ENCODE results near the gene INPP5F. TPM values are rescaled to one million over a fixed set of nuclear protein-coding genes. Genes with fewer than 3 reads are reported as not detected.

The INPP5F gene
- total and polyA plus RNA-seq, 10 of the 15 experiments (the other 5 are each of a cell fraction or from before 2014, with no cell fraction given): 6.0 to 49.3 (median 34.3) TPM

DNA sequence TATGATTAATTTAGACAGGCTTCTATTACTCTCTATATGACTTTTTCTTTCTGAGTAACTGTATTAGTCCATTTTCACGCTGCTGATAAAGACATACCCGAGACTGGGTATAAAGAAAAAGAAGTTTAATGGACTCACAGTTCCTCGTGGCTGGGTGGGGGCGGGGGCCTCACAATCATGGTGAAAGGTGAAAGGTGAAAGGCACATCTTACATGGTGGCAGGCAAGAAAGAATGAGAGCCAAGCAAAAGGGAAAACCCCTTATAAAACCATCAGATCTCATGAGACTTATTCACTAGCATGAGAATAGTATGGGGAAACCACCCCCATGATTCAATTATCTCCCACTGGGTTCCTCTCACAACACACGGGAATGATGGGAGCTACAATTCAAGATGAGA lies 18.5 kb upstream of the INPP5F start (continued):
- peak; percentile 15; the same call in 1 of the 2 replicates for TF ChIP-seq MEF2A (IDR thresholded peaks at IDR 0.05; ENCODE audit: insufficient read depth, low read depth, low read length)
- TF ChIP-seq BCL3 (IDR thresholded peaks at IDR 0.05; ENCODE audit: borderline replicate concordance, insufficient read depth, low read depth, low read length, poor library complexity, severe bottlenecking): peak; percentile 89
- TF ChIP-seq MTA2 (IDR thresholded peaks at IDR 0.05; ENCODE audit: low read depth): peak; percentile 73; the same call in 1 of the 2 replicates
- TF ChIP-seq SMAD1 (IDR thresholded peaks at IDR 0.05; ENCODE audit: low read depth, partially characterized antibody): peak; percentile 71
- peak; percentile 90 for TF ChIP-seq JUNB (IDR thresholded peaks at IDR 0.05)
- peak; percentile 65 to 79; a peak in 3 of 4 replicates for TF ChIP-seq IKZF2 (IDR thresholded peaks at IDR 0.05)
- TF ChIP-seq ETV6 (conservative IDR thresholded peaks at IDR 0.05 in 1 of 2, IDR thresholded peaks at IDR 0.05 in 1 of 2; ENCODE audit: borderline replicate concordance in 1 of 2, low read depth in 1 of 2): peak in 1 of 2 experiments; percentile 51; a peak in 1 of 4 replicates
- TF ChIP-seq ATF7 (IDR thresholded peaks at IDR 0.05; ENCODE audit: low read depth): 0 out of 2 replicates have a peak, but pooled peaks have one; percentile 48
- 0 out of 2 replicates have a peak, but pooled peaks have one; percentile 79 for TF ChIP-seq CBX5 (IDR thresholded peaks at IDR 0.05; ENCODE audit: low read depth)
- TF ChIP-seq RUNX3 (IDR thresholded peaks at IDR 0.05; ENCODE audit: low read length): peak; percentile 48; the same call in 1 of the 2 replicates
- TF ChIP-seq EP300 (IDR thresholded peaks at IDR 0.05; ENCODE audit: borderline replicate concordance in 1 of 2, control insufficient read depth in 1 of 2, low read depth in 2 of 2, low read length in 2 of 2): 0 out of 4 replicates have a peak, but pooled peaks have one; percentile 18 to 25
- TF ChIP-seq CREM (IDR thresholded peaks at IDR 0.05; ENCODE audit: low read depth): peak; percentile 49; the same call in 1 of the 2 replicates
- TF ChIP-seq YY1 (IDR thresholded peaks at IDR 0.05; ENCODE audit: low read depth, low read length): peak; percentile 64; the same call in 1 of the 2 replicates
- 0 out of 2 replicates have a peak, but pooled peaks have one; percentile 30 for TF ChIP-seq ZNF217 (IDR thresholded peaks at IDR 0.05)
- TF ChIP-seq IKZF1 (conservative IDR thresholded peaks at IDR 0.05): peak; percentile 59; the same call in 1 of the 2 replicates
- TF ChIP-seq EED (IDR thresholded peaks at IDR 0.05; ENCODE audit: low read depth): peak; percentile 59
- TF ChIP-seq BHLHE40 (IDR thresholded peaks at IDR 0.05; ENCODE audit: borderline replicate concordance in 1 of 2, low read depth in 2 of 2, low read length in 1 of 2): peak in 1 of 2 experiments; percentile 35; a peak in 2 of 4 replicates
- TF ChIP-seq NR2C1 (IDR thresholded peaks at IDR 0.05): peak; percentile 93
- peak; percentile 90 for TF ChIP-seq ZNF687 (IDR thresholded peaks at IDR 0.05)
- peak; percentile 75; the same call in 1 of the 2 replicates for TF ChIP-seq FOXM1 (IDR thresholded peaks at IDR 0.05; ENCODE audit: low read depth, low read length)
- peak; percentile 70 for TF ChIP-seq KLF5 (IDR thresholded peaks at IDR 0.05; ENCODE audit: partially characterized antibody)
- TF ChIP-seq ZBED1 (IDR thresholded peaks at IDR 0.05; ENCODE audit: borderline replicate concordance): peak; percentile 64; the same call in 1 of the 2 replicates
- peak; percentile 66 for TF ChIP-seq NBN (IDR thresholded peaks at IDR 0.05)
- TF ChIP-seq ATF2 (IDR thresholded peaks at IDR 0.05; ENCODE audit: low read length): peak; percentile 70
